ENCODE data around the gene BBS1. TPM values are rescaled to one million over a fixed set of nuclear protein-coding genes. Genes with fewer than 3 reads are reported as not detected.

BBS1 gene
- polyA plus RNA-seq, 3 donors: 1.3 to 8.5 (median 3.5) TPM

DNA sequence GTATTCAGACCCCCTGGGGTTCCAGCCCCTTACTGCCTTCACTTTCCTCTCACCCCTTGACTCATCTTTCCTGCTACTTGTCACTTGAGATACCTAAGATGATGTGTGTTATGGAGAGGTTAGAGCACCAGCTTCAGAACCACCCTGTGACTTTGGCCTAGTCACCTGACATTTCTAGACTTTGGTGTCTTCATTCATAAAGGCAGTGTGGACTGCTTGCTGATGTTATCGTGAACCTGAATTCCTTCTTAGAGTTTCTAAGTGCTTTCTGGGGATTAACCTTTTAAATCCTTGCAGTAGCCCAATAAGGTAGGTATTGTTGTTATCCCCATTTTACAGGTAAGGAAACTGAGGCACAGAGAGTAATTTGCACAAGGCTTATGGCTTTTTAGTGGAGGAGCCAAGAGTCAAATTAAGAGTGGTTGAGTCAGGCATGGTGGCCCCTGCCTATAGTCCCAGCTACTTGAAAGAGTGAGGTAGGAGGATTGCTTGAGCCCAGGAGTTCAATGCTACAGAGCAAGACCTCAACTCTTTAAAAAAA lies 5.1 kb upstream of the BBS1 start:
- 100% methylated on average over 1 of the region's 1 CpG for WGBS (ENCODE audit: insufficient coverage)
- TF ChIP-seq, protein P1, sequence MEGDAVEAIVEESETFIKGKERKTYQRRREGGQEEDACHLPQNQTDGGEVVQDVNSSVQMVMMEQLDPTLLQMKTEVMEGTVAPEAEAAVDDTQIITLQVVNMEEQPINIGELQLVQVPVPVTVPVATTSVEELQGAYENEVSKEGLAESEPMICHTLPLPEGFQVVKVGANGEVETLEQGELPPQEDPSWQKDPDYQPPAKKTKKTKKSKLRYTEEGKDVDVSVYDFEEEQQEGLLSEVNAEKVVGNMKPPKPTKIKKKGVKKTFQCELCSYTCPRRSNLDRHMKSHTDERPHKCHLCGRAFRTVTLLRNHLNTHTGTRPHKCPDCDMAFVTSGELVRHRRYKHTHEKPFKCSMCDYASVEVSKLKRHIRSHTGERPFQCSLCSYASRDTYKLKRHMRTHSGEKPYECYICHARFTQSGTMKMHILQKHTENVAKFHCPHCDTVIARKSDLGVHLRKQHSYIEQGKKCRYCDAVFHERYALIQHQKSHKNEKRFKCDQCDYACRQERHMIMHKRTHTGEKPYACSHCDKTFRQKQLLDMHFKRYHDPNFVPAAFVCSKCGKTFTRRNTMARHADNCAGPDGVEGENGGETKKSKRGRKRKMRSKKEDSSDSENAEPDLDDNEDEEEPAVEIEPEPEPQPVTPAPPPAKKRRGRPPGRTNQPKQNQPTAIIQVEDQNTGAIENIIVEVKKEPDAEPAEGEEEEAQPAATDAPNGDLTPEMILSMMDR (IDR thresholded peaks at IDR 0.05): no peak
- intact Hi-C loops (cut with micrococcal nuclease): no loop called here
- Mint-ChIP-seq H3K4me1 (peaks cover 8% of the 10 kb centered on the region), H3K27me3 (ENCODE audit: low read depth in 3 of 3) (no peaks in the 10 kb centered on the region), H3K9me3 (no peaks in the 10 kb centered on the region), H3K36me3 (peaks cover 40 to 57% of the 10 kb centered on the region in 2 donors), H3K27ac (no peak overlapping the region), H3K4me3 (no peak overlapping the region)
- H2AFZ ChIP-seq (ENCODE audit: insufficient read depth, low read depth, low read length, poor library complexity, severe bottlenecking): no peak overlapping the region
- no peaks in the 10 kb centered on the region for H3K27me3 ChIP-seq (ENCODE audit: control insufficient read depth in 2 of 2, insufficient read depth in 2 of 2, low read length in 2 of 2)
- no peak overlapping the region for H3K4me2 ChIP-seq (replicated peaks; ENCODE audit: extremely low read depth, low read length, poor library complexity, severe bottlenecking)
- H3K79me2 ChIP-seq (ENCODE audit: insufficient read depth, low read length): no peaks in the 10 kb centered on the region
- H3K36me3 ChIP-seq (replicated peaks in 1 of 2; ENCODE audit: control insufficient read depth in 1 of 2, insufficient read depth in 2 of 2, low read length in 2 of 2): peaks cover 15 to 30% of the 10 kb centered on the region in 2 donors
- no peak overlapping the region for H3K27ac ChIP-seq (ENCODE audit: low read depth in 1 of 2, low read length in 2 of 2)
- peaks cover 3 to 13% of the 10 kb centered on the region in 2 donors for H3K4me1 ChIP-seq (ENCODE audit: control insufficient read depth in 1 of 2, insufficient read depth in 2 of 2, low read length in 2 of 2)
- H3K4me3 ChIP-seq (replicated peaks in 1 of 3; ENCODE audit: low read depth in 2 of 3, low read length in 3 of 3): no peak overlapping the region
- H3K9ac ChIP-seq (ENCODE audit: insufficient read depth, low read length, poor library complexity, severe bottlenecking): no peak overlapping the region
- no peaks in the 10 kb centered on the region for H3K9me3 ChIP-seq (replicated peaks in 1 of 2; ENCODE audit: control insufficient read depth in 1 of 2, insufficient read depth in 1 of 2, low read length in 2 of 2)
- no peak for DNase-seq
- H4K20me1 ChIP-seq (ENCODE audit: insufficient read depth, low read length): no peaks in the 10 kb centered on the region

DNA sequence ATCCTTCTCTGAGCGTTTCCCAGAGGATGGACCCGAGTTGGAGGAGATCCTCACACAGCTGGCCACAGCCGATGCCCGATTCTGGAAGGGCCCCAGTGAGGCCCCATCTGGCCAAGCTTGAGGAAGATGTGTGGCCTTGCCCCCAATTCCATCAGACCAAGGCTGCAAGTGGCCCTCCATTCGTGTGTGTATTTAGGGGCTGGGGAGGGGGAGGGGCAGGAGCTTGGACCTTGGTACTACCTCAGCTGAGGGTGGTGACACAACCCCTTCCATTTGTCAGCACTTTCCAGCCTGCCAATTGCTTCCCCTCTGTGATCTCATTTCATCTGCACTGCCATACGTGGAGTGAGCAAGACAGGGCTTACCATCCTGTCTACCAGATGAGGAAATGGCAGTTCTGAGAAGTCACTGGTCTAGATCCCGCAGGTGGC lies 1.3 kb upstream of the BBS1 start:
- peaks cover 8 to 15% of the 10 kb centered on the region in 2 donors for H3K36me3 ChIP-seq (replicated peaks in 1 of 2; ENCODE audit: control insufficient read depth in 1 of 2, insufficient read depth in 2 of 2, low read length in 2 of 2)
- Mint-ChIP-seq H3K36me3 (peaks cover 23 to 36% of the 10 kb centered on the region in 2 donors), H3K9me3 (no peaks in the 10 kb centered on the region), H3K4me3 (no peak overlapping the region), H3K4me1 (peaks cover 16% of the 10 kb centered on the region), H3K27me3 (ENCODE audit: low read depth in 3 of 3) (no peaks in the 10 kb centered on the region), H3K27ac (peak overlapping the region; percentile 58 to 85 (median 76))
- H3K9ac ChIP-seq (ENCODE audit: insufficient read depth, low read length, poor library complexity, severe bottlenecking): no peak overlapping the region
- TF ChIP-seq, protein P1 (IDR thresholded peaks at IDR 0.05): no peak
- H3K4me1 ChIP-seq (ENCODE audit: control insufficient read depth in 1 of 2, insufficient read depth in 2 of 2, low read length in 2 of 2): peaks cover 11 to 22% of the 10 kb centered on the region in 2 donors
- no peaks in the 10 kb centered on the region for H4K20me1 ChIP-seq (ENCODE audit: insufficient read depth, low read length)
- no peaks in the 10 kb centered on the region for H3K9me3 ChIP-seq (replicated peaks in 1 of 2; ENCODE audit: control insufficient read depth in 1 of 2, insufficient read depth in 1 of 2, low read length in 2 of 2)
- H3K27ac ChIP-seq (ENCODE audit: low read depth in 1 of 2, low read length in 2 of 2): peak overlapping the region in 1 of 2 donors; percentile 60
- H3K79me2 ChIP-seq (ENCODE audit: insufficient read depth, low read length): no peaks in the 10 kb centered on the region
- H2AFZ ChIP-seq (ENCODE audit: insufficient read depth, low read depth, low read length, poor library complexity, severe bottlenecking): peak overlapping the region; percentile 23
- WGBS (ENCODE audit: insufficient coverage): 86% methylated on average over 5 of the region's 7 CpGs
- DNase-seq: peak; percentile 29 to 39 (median 33)
- no peak overlapping the region for H3K4me3 ChIP-seq (replicated peaks in 1 of 3; ENCODE audit: low read depth in 2 of 3, low read length in 3 of 3)
- intact Hi-C loops (cut with micrococcal nuclease): no loop called here
- H3K4me2 ChIP-seq (replicated peaks; ENCODE audit: extremely low read depth, low read length, poor library complexity, severe bottlenecking): no peak overlapping the region
- H3K27me3 ChIP-seq (ENCODE audit: control insufficient read depth in 2 of 2, insufficient read depth in 2 of 2, low read length in 2 of 2): no peaks in the 10 kb centered on the region
